SU-DHL-6 (cell line): ENCODE measurements around the gene FBXO11.

Experiments used
- H2AFZ ChIP-seq: fragments of 200-600 bp; sonication (generic); 2 replicates; pipeline ENCODE4 v1.6.1; 2014; ENCODE audit warnings: low read depth, mild to moderate bottlenecking, moderate library complexity, mixed read lengths, antibody characterized with exemption, low read length; ENCODE audit not compliant: severe bottlenecking
- H3F3A ChIP-seq: fragments of 200-600 bp; shearing (Covaris generic); 2 replicates; pipeline ENCODE4 v1.6.0; 2016; ENCODE audit warnings: antibody characterized with exemption, mild to moderate bottlenecking; ENCODE audit not compliant: insufficient read depth
- H3K27ac ChIP-seq: fragments of 200-600 bp; sonication (generic); 2 replicates; pipeline ENCODE4 v1.5.1; 2016; ENCODE audit warnings: low read depth, mild to moderate bottlenecking, low read length, moderate library complexity, mixed read lengths
- H3K27me3 ChIP-seq: fragments of 200-600 bp; sonication (generic), shearing (Covaris generic); 2 replicates; pipeline ENCODE4 v1.6.0; 2014; ENCODE audit warnings: mild to moderate bottlenecking, low read length
- H3K36me3 ChIP-seq: fragments of 200-600 bp; sonication (generic); 2 replicates; pipeline ENCODE4 v1.6.1; 2014; ENCODE audit warnings: mild to moderate bottlenecking, low read length, mixed read lengths
- H3K4me2 ChIP-seq: fragments of 300-600, 200-600 bp; shearing (Covaris generic), sonication (generic); 2 replicates; pipeline ENCODE4 v1.6.0; 2014; ENCODE audit warnings: low read length, low read depth, mild to moderate bottlenecking; ENCODE audit not compliant: poor library complexity, severe bottlenecking
- H3K4me3 ChIP-seq: fragments of 200-600 bp; sonication (generic); 2 replicates; pipeline ENCODE4 v1.5.1; 2014; ENCODE audit warnings: antibody characterized with exemption, low read length, mild to moderate bottlenecking, mixed read lengths; ENCODE audit not compliant: insufficient read depth, poor library complexity, severe bottlenecking
- H3K79me2 ChIP-seq: fragments of 200-600 bp; sonication (generic); 2 replicates; pipeline ENCODE4 v1.6.1; 2014; ENCODE audit warnings: mild to moderate bottlenecking, low read length, moderate library complexity; ENCODE audit not compliant: insufficient read depth
- H3K9ac ChIP-seq: fragments of 200-600 bp; sonication (generic); 2 replicates; pipeline ENCODE4 v1.7.0; 2014; ENCODE audit warnings: mild to moderate bottlenecking, low read length
- H3K9me2 ChIP-seq: fragments of 200-600 bp; sonication (generic); replicated peaks from 2 replicates; pipeline ENCODE4 v1.6.1; 2014; ENCODE audit warnings: low read length; ENCODE audit not compliant: insufficient read depth
- H3K9me3 ChIP-seq: fragments of 200-600 bp; sonication (generic); 2 replicates; pipeline ENCODE4 v1.6.1; 2014; ENCODE audit warnings: low read length, mixed read lengths; ENCODE audit not compliant: insufficient read depth
- H4K20me1 ChIP-seq: fragments of 200-600 bp; sonication (generic); 2 replicates; pipeline ENCODE4 v1.6.1; 2014; ENCODE audit warnings: low read depth, mild to moderate bottlenecking, antibody characterized with exemption, low read length, moderate library complexity, mixed read lengths
- CTCF ChIP-seq: fragments of 200-600 bp; sonication (generic); IDR thresholded peaks from one replicate; pipeline ENCODE4 v1.5.1; 2017; ENCODE audit warnings: antibody characterized with exemption, mild to moderate bottlenecking, low read length, moderate library complexity; ENCODE audit not compliant: insufficient read depth, poor library complexity, severe bottlenecking
- EZH2phosphoT487 ChIP-seq: fragments of 200-600 bp; sonication (generic), shearing (Covaris generic); conservative IDR thresholded peaks from 2 replicates; pipeline ENCODE4 v1.6.1; 2018; ENCODE audit warnings: mild to moderate bottlenecking, antibody characterized with exemption, low read length, moderate library complexity, mixed read lengths

The FBXO11 gene

GRCh38 chr2:47945046-47945781, 38.9 kb upstream of the FBXO11 start:
- Histone ChIP-seq H3K9ac (no peak overlapping the region), H2AFZ (no peak overlapping the region), H3K9me2 (no peaks in the 10 kb centered on the region), H3K9me3 (no peaks in the 10 kb centered on the region), H4K20me1 (no peaks in the 10 kb centered on the region), H3K4me2 (no peak overlapping the region), H3K27ac (no peak overlapping the region), H3F3A (no peaks in the 10 kb centered on the region), H3K4me3 (no peak overlapping the region), H3K36me3 (no peaks in the 10 kb centered on the region), H3K27me3 (no peaks in the 10 kb centered on the region), H3K79me2 (no peaks in the 10 kb centered on the region)
- TF ChIP-seq CTCF, result no peak
- TF ChIP-seq EZH2phosphoT487, result no peak

- TF ChIP-seq CTCF (no peak), EZH2phosphoT487 (no peak)
- no peak overlapping the region for H3K9ac ChIP-seq
Measured at GRCh38 chr2:47941936-47942335, 35.6 kb upstream of the FBXO11 start.

GRCh38 chr2:47937677-47938076, 31.4 kb upstream of the FBXO11 start:
- no peaks in the 10 kb centered on the region for H3K9me3 ChIP-seq
- H3F3A ChIP-seq, result no peaks in the 10 kb centered on the region
- H2AFZ ChIP-seq, result no peak overlapping the region
- no peaks in the 10 kb centered on the region for H3K36me3 ChIP-seq
- H3K9ac ChIP-seq, result no peak overlapping the region
- TF ChIP-seq CTCF (no peak), EZH2phosphoT487 (no peak)
- no peaks in the 10 kb centered on the region for H3K27me3 ChIP-seq
- H3K27ac ChIP-seq, result no peak overlapping the region
- no peaks in the 10 kb centered on the region for H3K9me2 ChIP-seq
- no peak overlapping the region for H3K4me3 ChIP-seq
- no peak overlapping the region for H3K4me2 ChIP-seq
- H3K79me2 ChIP-seq, result no peaks in the 10 kb centered on the region
- no peaks in the 10 kb centered on the region for H4K20me1 ChIP-seq

More at GRCh38 chr2:47941936-47942335, 35.6 kb upstream of the FBXO11 start:
- H3K9me2 ChIP-seq, result no peaks in the 10 kb centered on the region
- no peak overlapping the region for H2AFZ ChIP-seq
- H3K4me3 ChIP-seq, result no peak overlapping the region
- no peaks in the 10 kb centered on the region for H3K36me3 ChIP-seq
- H3K9me3 ChIP-seq, result no peaks in the 10 kb centered on the region
- no peaks in the 10 kb centered on the region for H3K27me3 ChIP-seq
- no peak overlapping the region for H3K27ac ChIP-seq
- H3K4me2 ChIP-seq, result no peak overlapping the region
- no peaks in the 10 kb centered on the region for H3F3A ChIP-seq
- no peaks in the 10 kb centered on the region for H4K20me1 ChIP-seq
- no peaks in the 10 kb centered on the region for H3K79me2 ChIP-seq
